ENCODE measurements around the gene LRRC8D. TPM values are rescaled to one million over a fixed set of nuclear protein-coding genes. Genes with fewer than 3 reads are reported as not detected.

LRRC8D gene
- total RNA-seq, 1 donor from 2014 or later, result 42.1 TPM

- Mint-ChIP-seq H3K27ac (no peak overlapping the region), H3K4me3 (ENCODE audit: low read depth) (no peak overlapping the region), H3K36me3 (ENCODE audit: insufficient read depth) (no peaks in the 10 kb centered on the region), H3K4me1 (ENCODE audit: low read depth) (peaks cover 2% of the 10 kb centered on the region), H3K27me3 (peaks cover 4% of the 10 kb centered on the region), H3K9me3 (ENCODE audit: low read depth) (no peaks in the 10 kb centered on the region)
- no peak for DNase-seq (ENCODE audit: low spot score, unreplicated experiment)
- TF ChIP-seq CTCF (IDR thresholded peaks at IDR 0.05; ENCODE audit: unreplicated experiment), result no peak
Measured at GRCh38 chr1:89973471-89974127, 152.8 kb downstream of the LRRC8D start.

GRCh38 chr1:89974256-89974655, 153.4 kb downstream of the LRRC8D start:
- no peaks in the 10 kb centered on the region for H3K36me3 Mint-ChIP-seq (ENCODE audit: insufficient read depth)
- H3K4me1 Mint-ChIP-seq (ENCODE audit: low read depth), result peaks cover 2% of the 10 kb centered on the region
- H3K27ac Mint-ChIP-seq, result no peak overlapping the region
- TF ChIP-seq CTCF (IDR thresholded peaks at IDR 0.05; ENCODE audit: unreplicated experiment), result no peak
- H3K4me3 Mint-ChIP-seq (ENCODE audit: low read depth), result no peak overlapping the region
- peaks cover 4% of the 10 kb centered on the region for H3K27me3 Mint-ChIP-seq
- H3K9me3 Mint-ChIP-seq (ENCODE audit: low read depth), result no peaks in the 10 kb centered on the region
- DNase-seq (ENCODE audit: low spot score, unreplicated experiment), result no peak

- Mint-ChIP-seq H3K9me3 (ENCODE audit: low read depth) (no peaks in the 10 kb centered on the region), H3K27me3 (peaks cover 4% of the 10 kb centered on the region), H3K4me3 (ENCODE audit: low read depth) (no peak overlapping the region), H3K27ac (no peak overlapping the region), H3K36me3 (ENCODE audit: insufficient read depth) (no peaks in the 10 kb centered on the region), H3K4me1 (ENCODE audit: low read depth) (peaks cover 2% of the 10 kb centered on the region)
- no peak for DNase-seq (ENCODE audit: low spot score, unreplicated experiment)
- TF ChIP-seq CTCF (IDR thresholded peaks at IDR 0.05; ENCODE audit: unreplicated experiment), result no peak
Measured at GRCh38 chr1:89974696-89975470, 154.1 kb downstream of the LRRC8D start.

GRCh38 chr1:89975540-89976125, 154.8 kb downstream of the LRRC8D start:
- DNase-seq (ENCODE audit: low spot score, unreplicated experiment), result no peak
- Mint-ChIP-seq H3K36me3 (ENCODE audit: insufficient read depth) (no peaks in the 10 kb centered on the region), H3K4me1 (ENCODE audit: low read depth) (peaks cover 2% of the 10 kb centered on the region), H3K27me3 (peaks cover 4% of the 10 kb centered on the region), H3K9me3 (ENCODE audit: low read depth) (no peaks in the 10 kb centered on the region), H3K27ac (no peak overlapping the region), H3K4me3 (ENCODE audit: low read depth) (no peak overlapping the region)
- TF ChIP-seq CTCF (IDR thresholded peaks at IDR 0.05; ENCODE audit: unreplicated experiment), result no peak

- no peak for DNase-seq (ENCODE audit: low spot score, unreplicated experiment)
- Mint-ChIP-seq H3K9me3 (ENCODE audit: low read depth) (peaks cover under 1% of the 10 kb centered on the region), H3K27ac (no peak overlapping the region), H3K4me1 (ENCODE audit: low read depth) (peaks cover 6% of the 10 kb centered on the region), H3K27me3 (no peaks in the 10 kb centered on the region), H3K4me3 (ENCODE audit: low read depth) (no peak overlapping the region), H3K36me3 (ENCODE audit: insufficient read depth) (no peaks in the 10 kb centered on the region)
- no peak for TF ChIP-seq CTCF (IDR thresholded peaks at IDR 0.05; ENCODE audit: unreplicated experiment)
Measured at GRCh38 chr1:89978755-89979154, 157.9 kb downstream of the LRRC8D start.

Measured in progenitor cell of endocrine pancreas (in vitro differentiated cells).